Choroid plexus epithelial cell (primary cell): ENCODE data around the gene JPH3.
"Not testable (repeated sequence)": the region's sequence is repeated elsewhere in the genome, so short reads cannot be mapped to it uniquely, and the experiment has no call there.

ENCODE experiments used
- DNase-seq: peaks from one replicate; pipeline ENCODE4 v3.0.0-alpha.2; 2010; ENCODE audit warnings: low read depth
- H3K4me3 ChIP-seq: 2 replicates; pipeline ENCODE4 v1.5.1; 2011; ENCODE audit warnings: low read depth, mild to moderate bottlenecking, control low read depth, low read length, moderate library complexity
- CTCF ChIP-seq: conservative IDR thresholded peaks from 2 replicates; pipeline ENCODE4 v1.5.1; 2011; ENCODE audit warnings: low read depth, mild to moderate bottlenecking, control low read depth, inconsistent platforms, low read length, moderate library complexity

The JPH3 gene

GRCh38 chr16:87679593-87680271 lies 77.4 kb downstream of the JPH3 start:
- no peak for DNase-seq
- no peak for TF ChIP-seq CTCF
- no peak overlapping the region for H3K4me3 ChIP-seq

GRCh38 chr16:87680272-87680644 lies 78.0 kb downstream of the JPH3 start:
- H3K4me3 ChIP-seq = no peak overlapping the region
- no peak for TF ChIP-seq CTCF
- no peak for DNase-seq

- H3K4me3 ChIP-seq, DNase-seq: not testable (repeated sequence)
Measured at GRCh38 chr16:87681051-87681602, 78.8 kb downstream of the JPH3 start.

GRCh38 chr16:87681981-87682570 lies 79.8 kb downstream of the JPH3 start:
- TF ChIP-seq CTCF = peak; percentile 55
- H3K4me3 ChIP-seq = no peak overlapping the region

GRCh38 chr16:87682852-87683399 lies 80.6 kb downstream of the JPH3 start:
- TF ChIP-seq CTCF = no peak
- no peak overlapping the region for H3K4me3 ChIP-seq
- DNase-seq = no peak

More at GRCh38 chr16:87681981-87682570, 79.8 kb downstream of the JPH3 start:
- DNase-seq = peak; percentile 83

GRCh38 chr16:87684106-87684677 lies 81.9 kb downstream of the JPH3 start:
- no peak overlapping the region for H3K4me3 ChIP-seq
- no peak for DNase-seq
- TF ChIP-seq CTCF = no peak

- no peak overlapping the region for H3K4me3 ChIP-seq
- no peak for DNase-seq
- no peak for TF ChIP-seq CTCF
Measured at GRCh38 chr16:87684711-87685404, 82.5 kb downstream of the JPH3 start.
